Measurements from ENCODE around the gene MYF5. TPM values are rescaled to one million over a fixed set of nuclear protein-coding genes. Genes with fewer than 3 reads are reported as not detected.

MYF5 gene
- polyA plus RNA-seq, 4 donors = 0.14 TPM; not detected in 3

DNA sequence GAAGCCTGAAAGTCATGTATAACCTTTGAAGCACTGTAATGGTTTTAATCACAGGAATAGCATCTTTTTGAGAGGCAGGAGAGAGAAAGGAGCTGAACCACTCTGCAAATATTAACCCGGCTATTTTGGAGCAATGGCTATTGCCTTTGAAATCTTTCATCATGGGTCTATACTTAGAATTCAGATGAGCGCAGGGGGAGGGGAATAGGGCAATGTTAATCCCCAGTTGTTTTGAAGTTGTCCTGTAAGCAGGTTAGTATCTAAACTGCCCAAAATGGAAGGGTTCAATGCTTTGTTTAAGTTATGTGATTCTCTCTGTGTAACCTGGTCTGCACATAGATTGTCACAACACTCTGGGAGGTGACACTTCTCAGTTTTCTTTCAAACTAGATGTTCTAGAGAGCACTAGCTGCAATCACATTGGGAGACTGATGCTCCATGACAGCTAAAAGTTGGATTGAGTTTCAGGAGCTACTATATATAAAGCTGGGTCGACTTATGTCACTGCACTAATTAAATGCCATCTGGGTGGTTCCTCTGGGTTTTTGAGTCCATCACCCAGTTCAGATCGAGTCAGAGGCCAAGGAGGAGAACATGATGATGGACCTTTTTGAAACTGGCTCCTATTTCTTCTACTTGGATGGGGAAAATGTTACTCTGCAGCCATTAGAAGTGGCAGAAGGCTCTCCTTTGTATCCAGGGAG is 9.4 kb upstream of the MYF5 start, which contains the start of gene MYF6:
Gene MYF6 (plus strand): TSS at position 509 of the 704 bp plus-strand sequence. CDS start 86 bp downstream, at position 595.
- DNase-seq (ENCODE audit: low read depth in 4 of 4, low spot score in 2 of 4) = no peak

DNA sequence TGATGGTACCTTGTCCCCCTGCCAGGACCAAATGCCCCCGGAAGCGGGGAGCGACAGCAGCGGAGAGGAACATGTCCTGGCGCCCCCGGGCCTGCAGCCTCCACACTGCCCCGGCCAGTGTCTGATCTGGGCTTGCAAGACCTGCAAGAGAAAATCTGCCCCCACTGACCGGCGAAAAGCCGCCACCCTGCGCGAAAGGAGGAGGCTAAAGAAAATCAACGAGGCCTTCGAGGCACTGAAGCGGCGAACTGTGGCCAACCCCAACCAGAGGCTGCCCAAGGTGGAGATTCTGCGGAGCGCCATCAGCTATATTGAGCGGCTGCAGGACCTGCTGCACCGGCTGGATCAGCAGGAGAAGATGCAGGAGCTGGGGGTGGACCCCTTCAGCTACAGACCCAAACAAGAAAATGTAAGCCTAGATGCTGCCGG is 8.9 kb upstream of the MYF5 start:
- no peak for DNase-seq (ENCODE audit: low read depth in 4 of 4, low spot score in 2 of 4)

DNA sequence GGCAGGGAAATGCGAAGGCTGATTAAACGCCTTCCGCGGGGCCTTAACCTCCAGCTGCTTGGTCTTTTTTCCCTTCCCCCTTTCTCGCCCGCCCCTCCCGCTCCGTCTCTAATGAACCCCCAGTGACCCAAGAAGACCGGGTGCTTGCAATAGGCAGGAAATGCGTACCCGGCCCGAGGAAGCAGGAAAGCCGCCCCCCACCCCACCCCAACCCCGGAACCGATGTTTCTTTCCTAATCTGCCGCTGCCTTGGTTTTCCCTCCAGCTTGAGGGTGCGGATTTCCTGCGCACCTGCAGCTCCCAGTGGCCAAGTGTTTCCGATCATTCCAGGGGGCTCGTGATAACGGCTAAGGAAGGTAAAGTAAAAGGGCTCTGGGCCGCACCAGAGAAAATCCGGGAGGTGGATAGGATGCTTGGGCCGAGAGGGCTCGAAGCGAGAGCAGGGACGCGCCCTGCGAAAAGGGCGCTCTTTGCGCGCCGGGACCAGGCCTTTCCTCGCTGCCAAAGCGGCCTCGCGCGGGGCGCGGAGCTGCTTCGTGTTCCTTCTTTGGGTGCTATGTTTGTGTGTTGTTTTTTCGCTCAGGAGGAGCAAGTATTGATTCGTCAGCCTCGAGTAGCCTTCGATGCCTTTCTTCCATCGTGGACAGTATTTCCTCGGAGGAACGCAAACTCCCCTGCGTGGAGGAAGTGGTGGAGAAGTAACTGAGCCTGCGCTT is 8.3 kb upstream of the MYF5 start:
- no peak for DNase-seq (ENCODE audit: low read depth in 4 of 4, low spot score in 2 of 4)

DNA sequence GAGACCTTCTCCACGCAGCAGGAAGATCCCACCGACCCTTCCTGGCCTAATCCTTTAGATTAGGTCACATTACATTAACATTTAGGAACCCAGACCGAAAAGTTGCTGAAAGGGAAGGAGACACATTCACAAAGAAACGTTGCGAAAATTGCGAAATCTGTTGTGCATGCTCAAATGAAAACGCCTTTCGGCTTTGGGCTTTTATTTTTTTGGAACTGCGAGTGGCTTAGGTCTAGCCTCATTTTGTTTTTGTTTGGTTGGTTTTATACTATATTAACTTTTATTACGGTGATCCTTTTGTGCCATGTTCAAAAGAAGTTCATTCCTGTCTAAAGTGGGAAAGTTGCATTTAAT is 7.8 kb upstream of the MYF5 start:
- no peak for DNase-seq (ENCODE audit: low read depth in 4 of 4, low spot score in 2 of 4)

DNA sequence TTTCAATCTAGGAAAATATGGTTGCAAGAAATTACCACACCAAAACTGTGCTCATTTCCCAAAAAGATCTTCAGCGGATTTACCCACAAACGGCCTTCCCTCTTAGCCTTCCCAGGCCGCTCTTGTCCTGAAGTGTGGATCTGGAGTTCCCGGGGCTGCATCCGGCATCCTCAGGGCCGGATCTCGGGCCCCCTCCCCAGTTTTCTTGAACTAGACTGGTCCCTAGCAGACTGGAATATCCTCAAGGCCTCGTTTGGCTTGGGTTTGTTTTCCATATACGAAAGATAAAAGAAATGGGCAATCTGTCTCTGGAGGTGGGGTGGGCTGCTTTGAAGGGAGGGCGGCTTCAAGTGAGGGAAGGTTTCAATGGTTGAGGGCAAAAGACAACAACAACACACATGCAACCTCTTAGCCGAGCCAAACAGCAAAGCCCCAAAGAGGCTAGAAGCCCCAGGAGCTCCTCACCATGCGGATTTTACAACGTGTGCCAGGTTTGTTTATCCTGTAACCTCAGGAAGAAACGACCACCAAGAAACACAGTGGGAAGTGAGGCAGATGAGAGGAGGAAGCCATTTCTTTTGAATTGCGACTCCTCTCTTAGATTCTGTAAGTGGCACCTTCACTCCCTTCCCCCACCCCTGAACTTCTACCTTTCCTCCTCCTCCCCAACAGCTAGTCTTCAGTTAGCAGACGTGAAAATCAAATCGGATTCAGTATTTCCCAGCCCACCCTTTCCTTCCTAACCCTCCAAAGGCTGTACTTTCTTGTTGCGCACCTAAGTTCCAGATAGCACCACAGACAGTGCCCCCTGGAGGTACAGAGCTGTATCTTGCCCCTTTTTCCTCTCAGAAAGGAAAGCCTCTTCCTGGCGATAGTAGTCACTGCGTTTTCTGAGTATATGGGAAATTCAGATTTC is 6.6 kb upstream of the MYF5 start:
- DNase-seq (ENCODE audit: low read depth in 4 of 4, low spot score in 2 of 4) = no peak

DNA sequence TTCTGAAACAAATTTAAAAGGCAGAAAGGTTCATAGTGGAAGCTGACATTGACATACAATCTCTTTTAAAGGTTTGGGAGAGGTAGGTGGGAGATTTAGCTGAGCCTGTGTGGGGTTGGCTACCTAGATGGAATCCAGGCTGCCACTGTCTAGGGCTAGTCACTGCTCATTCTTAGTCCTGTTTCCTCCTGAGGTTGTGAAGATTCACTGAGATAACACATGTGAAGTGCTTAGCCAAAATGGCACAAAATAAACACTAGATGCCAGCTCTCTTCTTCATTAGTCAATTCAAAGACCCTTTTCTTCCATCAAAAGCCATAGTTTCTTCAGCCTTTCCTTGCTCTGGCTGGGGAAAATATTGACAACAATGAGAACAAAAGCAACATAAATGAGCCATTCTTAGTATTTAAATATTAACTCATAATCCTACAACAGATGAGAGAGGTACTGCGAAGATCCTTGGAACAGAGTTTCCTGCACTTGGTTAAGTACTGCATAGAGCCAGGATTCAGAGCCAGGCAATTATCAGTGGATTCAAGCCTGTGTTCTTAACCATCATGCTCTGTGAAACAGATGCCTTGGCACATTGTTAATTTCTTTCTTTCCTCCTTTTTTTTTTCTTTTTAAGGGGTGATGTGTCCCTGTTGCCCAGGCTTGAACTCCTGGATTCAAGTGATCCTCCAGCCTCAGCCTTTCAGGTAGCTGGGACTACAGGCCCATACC is 5.8 kb upstream of the MYF5 start:
- DNase-seq (ENCODE audit: low read depth in 4 of 4, low spot score in 2 of 4) = no peak

DNA sequence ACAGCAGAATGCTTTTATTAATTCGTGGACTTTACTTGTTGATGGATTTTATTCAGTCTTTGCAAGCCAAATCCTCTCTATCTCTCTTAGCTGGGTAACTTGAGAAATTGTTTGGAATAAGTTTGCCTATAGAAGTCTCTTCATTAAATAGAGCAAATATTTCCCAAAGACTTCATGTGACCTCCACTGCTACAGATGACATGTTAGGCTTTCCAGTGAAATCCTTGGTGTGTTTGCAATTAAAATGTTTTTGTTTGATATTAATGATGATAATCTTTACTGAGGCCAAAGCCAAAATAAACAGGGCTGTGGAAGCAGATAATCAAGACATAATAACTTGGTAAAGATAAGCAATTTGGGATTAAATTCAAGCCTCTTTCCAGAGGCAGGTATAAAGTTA is 4.8 kb upstream of the MYF5 start:
- no peak for DNase-seq (ENCODE audit: low read depth in 4 of 4, low spot score in 2 of 4)

DNA sequence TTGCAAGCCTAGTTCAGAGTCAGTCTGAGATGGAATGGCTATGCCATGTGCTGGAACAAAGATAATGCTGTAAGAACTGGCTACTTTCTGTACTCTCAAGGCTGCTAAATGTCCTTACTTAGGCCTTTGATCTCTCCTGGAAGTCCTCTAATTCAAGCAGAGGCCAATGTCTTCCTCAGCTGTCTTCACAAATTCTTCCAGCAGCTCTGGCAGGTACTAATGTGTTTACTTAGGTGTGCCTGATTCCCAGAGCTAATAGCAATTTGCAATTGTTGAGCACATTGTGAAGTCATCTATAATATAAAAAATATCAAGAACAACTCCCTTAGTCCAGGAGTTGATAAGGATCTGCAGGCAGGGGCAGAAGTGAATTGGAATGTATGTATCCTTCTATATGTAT is 3.8 kb upstream of the MYF5 start:
- no peak for DNase-seq (ENCODE audit: low read depth in 4 of 4, low spot score in 2 of 4)

DNA sequence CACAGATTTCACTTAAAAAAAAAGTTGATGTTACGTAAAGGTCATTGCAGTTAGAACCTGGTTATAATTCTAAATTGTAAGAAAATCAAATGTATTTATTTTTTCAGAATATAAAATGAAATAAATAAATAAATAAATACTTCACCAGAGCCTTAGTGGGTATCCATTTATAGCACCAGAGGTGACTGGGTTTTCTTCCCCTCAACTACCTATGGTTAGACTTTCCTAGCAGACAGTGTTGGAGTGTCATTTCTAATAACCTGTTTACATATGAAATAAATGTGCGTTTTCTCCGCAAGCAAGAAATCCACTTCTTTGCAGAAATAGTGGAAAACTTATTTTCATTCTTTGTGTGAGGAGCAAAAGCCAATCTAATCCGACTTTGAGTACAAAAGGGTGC is 3.3 kb upstream of the MYF5 start:
- DNase-seq (ENCODE audit: low read depth in 4 of 4, low spot score in 2 of 4) = no peak

DNA sequence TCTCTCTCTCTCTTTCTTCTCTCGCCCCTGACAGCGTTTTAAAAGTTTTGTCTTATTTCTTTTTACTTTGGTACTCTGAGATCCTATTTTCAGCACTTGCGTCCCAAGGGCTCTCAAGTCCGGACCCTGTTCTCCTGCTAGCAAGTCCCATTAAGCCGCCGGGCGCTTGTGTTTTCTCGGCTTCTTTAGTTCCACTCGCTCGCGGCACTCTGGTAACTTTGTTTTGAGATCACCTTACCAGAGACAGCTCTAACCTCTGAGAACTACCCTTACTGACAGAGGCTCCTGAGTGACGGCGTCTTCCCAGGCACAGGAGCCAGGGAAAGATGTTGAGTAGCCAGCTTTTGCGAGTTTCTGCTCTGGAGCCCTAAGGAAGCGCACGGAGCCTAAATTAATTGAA is 2.7 kb upstream of the MYF5 start:
- DNase-seq (ENCODE audit: low read depth in 4 of 4, low spot score in 2 of 4) = no peak

DNA sequence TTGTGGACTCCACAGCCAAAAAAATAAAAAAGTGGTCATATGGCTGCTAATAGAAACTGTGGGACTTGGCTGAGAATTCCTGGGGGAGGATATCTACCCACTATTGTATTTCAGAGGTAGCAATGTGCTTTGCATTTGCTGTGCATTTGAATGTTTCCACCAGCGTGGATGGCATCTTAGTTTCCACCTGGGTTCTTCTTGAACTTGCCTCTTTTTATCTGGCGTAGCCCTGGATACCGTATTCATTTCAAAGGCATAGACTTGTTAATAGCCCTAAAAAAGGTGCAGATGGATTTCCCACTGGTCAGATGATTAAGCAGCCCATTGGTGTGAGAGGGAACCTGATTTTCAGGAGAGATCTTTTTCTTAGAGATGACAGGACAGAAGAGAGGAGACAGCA is 1.9 kb upstream of the MYF5 start:
- no peak for DNase-seq (ENCODE audit: low read depth in 4 of 4, low spot score in 2 of 4)

DNA sequence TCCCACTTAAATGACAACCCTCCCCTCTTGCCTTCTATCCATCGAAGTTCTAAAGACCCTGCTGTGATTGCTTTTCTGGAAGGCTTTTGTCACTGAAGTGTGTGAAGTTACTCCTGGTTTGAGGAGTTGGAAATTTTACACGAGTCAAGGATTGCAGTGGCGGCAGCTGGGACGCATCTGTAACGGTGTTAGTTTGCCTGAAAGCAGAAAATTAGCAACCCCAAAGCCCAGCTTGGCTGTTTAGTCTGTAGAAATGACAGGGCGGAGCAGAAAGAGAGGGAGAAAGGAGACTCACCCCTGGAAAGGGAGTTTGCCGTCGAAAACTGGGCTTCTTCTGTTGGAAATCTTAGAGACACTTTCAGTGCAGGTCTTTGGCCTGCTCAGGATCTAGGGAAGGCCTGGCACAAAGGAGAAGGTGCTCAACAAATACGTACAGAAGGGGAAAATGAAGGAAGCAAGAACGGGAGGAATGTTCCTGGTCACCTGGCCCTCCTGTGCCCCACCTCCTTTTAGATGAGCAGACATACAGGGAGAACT is 931 bp upstream of the MYF5 start:
- DNase-seq (ENCODE audit: low read depth in 4 of 4, low spot score in 2 of 4) = no peak

DNA sequence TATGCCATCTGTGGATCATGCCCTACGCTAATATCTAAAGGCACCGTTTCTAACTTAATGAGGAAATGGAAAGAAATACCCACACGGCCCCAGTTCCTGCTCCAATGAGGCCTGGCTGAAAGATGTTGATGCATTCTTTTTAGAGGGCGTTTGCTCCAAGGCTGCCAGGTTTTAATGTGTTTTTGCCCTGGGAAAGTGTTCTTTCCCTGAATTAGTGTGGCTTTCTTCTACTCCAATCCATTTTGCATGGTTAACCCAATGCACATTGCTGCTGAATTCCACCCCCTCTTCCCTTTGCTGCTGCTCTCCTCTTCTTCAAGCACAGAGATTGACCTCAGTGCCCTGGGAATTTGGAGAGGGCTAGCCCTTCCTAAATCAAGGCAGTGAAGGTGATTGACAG is 1.1 kb downstream of the MYF5 start:
- DNase-seq (ENCODE audit: low read depth in 4 of 4, low spot score in 2 of 4) = no peak

DNA sequence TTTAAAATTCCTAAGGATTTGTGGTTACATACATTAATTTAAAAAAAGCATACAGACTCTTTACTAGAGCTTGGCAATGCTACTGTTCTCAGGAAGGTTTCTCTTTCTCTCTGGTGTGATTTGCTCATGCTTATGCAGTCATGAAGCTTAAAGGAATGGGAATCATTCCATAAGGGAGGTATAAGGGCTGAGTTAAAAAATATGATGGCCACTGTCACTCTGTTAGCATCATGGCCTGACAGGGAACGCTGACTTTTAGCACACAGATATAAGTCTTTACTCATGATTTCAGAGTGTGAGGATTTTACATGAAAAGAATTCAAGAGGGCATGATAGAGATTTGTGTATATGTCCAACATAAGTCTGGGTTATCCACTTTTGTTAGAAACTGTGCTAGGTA is 3.8 kb downstream of the MYF5 start:
- no peak for DNase-seq (ENCODE audit: low read depth in 4 of 4, low spot score in 2 of 4)

DNA sequence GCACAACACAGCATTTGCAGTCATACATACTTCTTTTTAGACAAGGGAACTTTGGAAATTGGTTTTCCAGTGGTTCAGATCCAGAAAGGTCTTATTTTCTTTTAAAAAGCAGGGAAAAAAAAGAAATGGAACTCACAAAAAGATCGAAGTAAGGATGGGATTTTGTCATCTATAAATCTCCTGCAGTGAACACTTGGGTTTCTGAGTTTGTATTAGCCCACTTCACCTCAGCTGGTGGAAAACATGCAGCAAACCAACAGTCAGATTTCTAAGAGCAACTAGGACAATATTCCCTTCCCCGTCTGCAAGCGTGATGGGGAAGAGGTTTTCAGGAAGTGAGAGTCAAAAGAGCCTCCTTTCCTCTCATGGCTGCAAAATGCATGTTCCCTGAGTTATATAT is 4.6 kb downstream of the MYF5 start:
- DNase-seq (ENCODE audit: low read depth in 4 of 4, low spot score in 2 of 4) = no peak

DNA sequence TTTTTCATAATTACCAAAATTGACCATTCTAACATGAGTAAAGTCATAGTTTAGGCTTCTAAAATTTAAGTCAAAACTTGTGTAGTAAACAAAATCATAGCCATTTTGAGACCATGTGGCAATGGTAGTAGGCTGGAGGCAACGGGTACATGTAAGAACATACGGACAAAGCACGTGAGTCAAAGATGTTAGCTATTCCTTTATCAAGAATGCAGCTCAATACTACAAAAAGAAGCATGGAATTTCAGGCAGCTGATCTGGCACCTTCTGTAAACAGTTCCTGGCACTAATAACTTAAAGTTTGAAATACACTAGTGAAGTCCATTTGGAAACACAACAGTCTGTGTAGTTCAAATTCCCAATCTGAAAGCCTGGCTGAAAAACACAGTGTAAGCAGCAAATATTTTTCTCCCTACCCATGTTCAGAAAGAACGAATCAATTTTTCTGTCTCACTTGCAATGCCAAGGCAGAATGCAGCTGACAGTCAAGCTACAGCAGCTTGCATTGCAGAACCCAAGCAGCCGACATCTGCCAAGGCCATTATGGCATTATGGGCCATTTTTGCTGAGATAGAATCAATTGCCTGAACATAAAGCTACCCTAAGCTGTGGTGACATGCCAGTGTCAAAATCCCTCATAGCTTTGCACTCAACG is 29.3 kb downstream of the MYF5 start:
- no peak for DNase-seq (ENCODE audit: low read depth in 4 of 4, low spot score in 2 of 4)

DNA sequence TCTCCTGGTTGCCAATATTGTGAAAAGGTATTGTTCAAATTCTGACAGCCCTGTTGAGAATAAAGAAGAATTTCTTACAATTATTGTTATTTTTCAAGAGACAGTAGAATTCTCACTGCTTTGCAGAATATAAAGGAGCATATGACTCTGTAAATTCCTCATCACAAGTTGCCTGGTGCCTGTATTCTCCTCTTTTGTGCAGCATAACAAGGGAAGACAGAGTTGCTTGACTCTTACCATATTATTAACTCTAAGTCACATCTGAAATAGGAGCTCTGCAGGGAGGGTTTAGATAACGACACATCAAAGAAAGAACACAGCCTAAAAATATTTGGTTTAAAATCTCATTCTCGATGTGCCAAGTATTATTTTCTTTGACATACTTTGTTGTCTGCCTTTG is 31.1 kb downstream of the MYF5 start:
- DNase-seq (ENCODE audit: low read depth in 4 of 4, low spot score in 2 of 4) = no peak

DNA sequence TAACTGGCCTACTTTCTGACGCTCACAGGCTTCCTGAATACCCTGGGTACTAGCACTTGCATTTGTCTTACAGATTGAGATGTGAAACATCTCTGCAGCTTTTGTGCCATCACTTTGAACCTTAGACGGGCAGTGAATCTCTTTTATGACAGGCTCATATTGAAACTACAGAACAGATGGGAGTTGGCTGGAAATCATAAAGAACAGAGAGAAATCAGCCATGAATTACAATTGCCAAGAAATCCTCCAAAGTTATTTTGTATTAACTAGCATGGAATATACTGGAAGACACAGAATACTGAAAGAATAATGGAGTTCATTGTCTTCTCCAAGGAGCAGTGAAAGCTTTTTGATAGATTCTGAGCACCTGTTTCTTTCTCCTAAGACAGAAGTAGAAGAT is 32.7 kb downstream of the MYF5 start:
- DNase-seq (ENCODE audit: low read depth in 4 of 4, low spot score in 2 of 4) = no peak

DNA sequence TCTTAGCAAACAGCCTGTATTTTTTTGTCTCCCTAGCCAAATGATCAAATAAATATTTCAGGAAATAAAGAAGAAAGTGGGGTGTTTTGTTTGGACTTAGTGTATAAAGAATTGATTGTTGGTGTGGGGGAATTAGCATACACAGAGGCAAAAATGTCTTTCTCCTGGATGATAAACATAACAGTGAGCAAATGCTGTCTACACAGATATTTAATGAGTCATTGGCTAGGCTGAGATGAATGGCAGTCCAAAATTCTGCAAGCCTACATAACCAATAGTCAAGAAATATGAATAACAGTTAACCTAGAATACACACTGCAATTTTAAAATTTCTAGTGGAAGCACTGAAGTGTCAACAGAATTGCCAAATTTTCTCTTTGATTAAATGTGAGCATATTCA is 35.8 kb downstream of the MYF5 start:
- DNase-seq (ENCODE audit: low read depth in 4 of 4, low spot score in 2 of 4) = no peak

DNA sequence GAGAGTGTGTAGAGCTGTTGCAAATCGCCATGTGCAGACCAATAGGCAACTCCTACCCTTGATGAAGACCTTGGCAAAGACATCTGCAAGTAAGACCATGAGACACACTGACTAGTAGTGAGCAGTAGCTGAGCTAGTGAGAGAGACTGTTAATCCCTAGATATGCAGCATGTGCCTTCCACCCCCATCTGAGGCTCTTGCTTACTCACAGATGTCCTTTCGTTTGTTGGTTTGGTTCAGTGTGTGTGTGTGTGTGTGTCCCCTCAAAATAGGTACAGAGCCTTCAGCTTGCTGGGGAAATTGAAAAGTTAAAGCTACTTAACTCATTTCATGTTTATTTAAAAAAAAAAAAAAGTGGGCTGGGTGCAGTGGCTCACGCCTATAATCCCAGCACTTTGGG is 37.6 kb downstream of the MYF5 start:
- DNase-seq (ENCODE audit: low read depth in 4 of 4, low spot score in 2 of 4) = no peak

Measured in left renal cortex interstitium (tissue), 4 donors.